Mucosa of descending colon (tissue), 3 donors: Measurements from ENCODE around the gene KHDRBS1. TPM values are rescaled to one million over a fixed set of nuclear protein-coding genes. Genes with fewer than 3 reads are reported as not detected.
"Not testable (repeated sequence)": the region's sequence is repeated elsewhere in the genome, so short reads cannot be mapped to it uniquely, and the experiment has no call there.

Experiments used
- ATAC-seq: fragments of 200-7000 bp; cut with Tn5 transposase; one replicate; pipeline ENCODE4 v1.9.1; 2020; ENCODE audit warnings: mild to moderate bottlenecking, moderate library complexity
- DNase-seq, 3 donors: peaks; one replicate each; pipeline ENCODE4 v3.0.0-alpha.2; 2020
- H3K36me3 ChIP-seq: fragments of 200-600 bp; one replicate; pipeline ENCODE4 v1.8.0; 2021; ENCODE audit warnings: low read depth, mild to moderate bottlenecking
- H3K4me1 ChIP-seq: fragments of 200-600 bp; one replicate; pipeline ENCODE4 v1.8.0; 2021; ENCODE audit warnings: low read depth, mild to moderate bottlenecking
- H3K4me3 ChIP-seq: fragments of 200-600 bp; one replicate; pipeline ENCODE4 v1.8.0; 2021; ENCODE audit warnings: mild to moderate bottlenecking
- H3K9me3 ChIP-seq: fragments of 200-600 bp; one replicate; pipeline ENCODE4 v1.8.0; 2021; ENCODE audit warnings: mild to moderate bottlenecking
- intact Hi-C, 2 donors: fragments of 100-400 bp; cut with DNase I in 1 of 2; cut with micrococcal nuclease in 1 of 2; formaldehyde crosslinking; loops; one replicate each; pipeline versions ENCODE4 v1.11.0 to v1.11.1; 2022; cut with DNase I, micrococcal nuclease
- microRNA-seq: library from miRNA; unstranded; fragments of <30 nt; microRNA quantifications from one replicate; pipeline ENCODE4, GENCODE V29; 2019
- total RNA-seq, 3 donors: library from RNA; stranded (reverse); fragmentation: NEBNext Ultra II Directional in 2 of 3; extraction: Animal tissue kit (Norgen Biotek cat#: 25700) in 2 of 3; gene quantifications; one replicate each; pipeline versions ENCODE4 v1.2.1 to v1.2.4, GENCODE V29; 2021 to 2023
- TF ChIP-seq, protein P1 (sequence below): fragments of 200-600 bp; IDR thresholded peaks from one replicate; pipeline ENCODE4 v1.8.0; 2022; ENCODE audit warnings: antibody characterized with exemption, mild to moderate bottlenecking
- donor health status: DM: no; HTN: no; CAD: no; lungs with moderate emphysema.
- donor health status: DM: no; HTN: no; CAD: no.
- donor health status: DM: no; HTN: yes; CAD: no.

KHDRBS1 gene
- total RNA-seq, 3 donors from 2014 or later = 85.2 to 127 (median 90.5) TPM

DNA sequence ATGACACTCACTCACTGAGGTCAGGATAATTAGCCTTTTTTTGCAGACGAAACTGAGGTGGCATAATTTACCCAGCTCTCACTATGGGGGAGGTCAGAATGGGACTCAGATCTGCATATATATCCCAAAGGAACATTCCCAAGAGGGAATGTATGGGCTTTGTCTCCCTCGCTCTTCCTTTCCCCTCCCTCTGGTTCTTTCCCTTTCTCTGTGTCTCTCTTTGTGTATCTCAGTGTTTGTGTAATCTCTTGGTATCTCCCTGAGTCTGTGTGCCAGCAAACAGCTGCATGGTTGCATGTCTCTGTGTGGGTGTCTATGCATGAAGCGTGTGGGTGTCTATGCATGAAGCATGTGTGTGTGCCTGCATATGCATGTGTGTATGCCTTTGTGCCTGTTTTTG, 63.8 kb downstream of the KHDRBS1 start:
- Histone ChIP-seq H3K36me3 (no peaks in the 10 kb centered on the region), H3K4me3 (no peak overlapping the region), H3K9me3 (no peaks in the 10 kb centered on the region), H3K4me1 (peaks cover 7% of the 10 kb centered on the region)
- TF ChIP-seq, protein P1, sequence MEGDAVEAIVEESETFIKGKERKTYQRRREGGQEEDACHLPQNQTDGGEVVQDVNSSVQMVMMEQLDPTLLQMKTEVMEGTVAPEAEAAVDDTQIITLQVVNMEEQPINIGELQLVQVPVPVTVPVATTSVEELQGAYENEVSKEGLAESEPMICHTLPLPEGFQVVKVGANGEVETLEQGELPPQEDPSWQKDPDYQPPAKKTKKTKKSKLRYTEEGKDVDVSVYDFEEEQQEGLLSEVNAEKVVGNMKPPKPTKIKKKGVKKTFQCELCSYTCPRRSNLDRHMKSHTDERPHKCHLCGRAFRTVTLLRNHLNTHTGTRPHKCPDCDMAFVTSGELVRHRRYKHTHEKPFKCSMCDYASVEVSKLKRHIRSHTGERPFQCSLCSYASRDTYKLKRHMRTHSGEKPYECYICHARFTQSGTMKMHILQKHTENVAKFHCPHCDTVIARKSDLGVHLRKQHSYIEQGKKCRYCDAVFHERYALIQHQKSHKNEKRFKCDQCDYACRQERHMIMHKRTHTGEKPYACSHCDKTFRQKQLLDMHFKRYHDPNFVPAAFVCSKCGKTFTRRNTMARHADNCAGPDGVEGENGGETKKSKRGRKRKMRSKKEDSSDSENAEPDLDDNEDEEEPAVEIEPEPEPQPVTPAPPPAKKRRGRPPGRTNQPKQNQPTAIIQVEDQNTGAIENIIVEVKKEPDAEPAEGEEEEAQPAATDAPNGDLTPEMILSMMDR = no peak
- intact Hi-C loops = no loop called here
- ATAC-seq = no peak
- DNase-seq = no peak

DNA sequence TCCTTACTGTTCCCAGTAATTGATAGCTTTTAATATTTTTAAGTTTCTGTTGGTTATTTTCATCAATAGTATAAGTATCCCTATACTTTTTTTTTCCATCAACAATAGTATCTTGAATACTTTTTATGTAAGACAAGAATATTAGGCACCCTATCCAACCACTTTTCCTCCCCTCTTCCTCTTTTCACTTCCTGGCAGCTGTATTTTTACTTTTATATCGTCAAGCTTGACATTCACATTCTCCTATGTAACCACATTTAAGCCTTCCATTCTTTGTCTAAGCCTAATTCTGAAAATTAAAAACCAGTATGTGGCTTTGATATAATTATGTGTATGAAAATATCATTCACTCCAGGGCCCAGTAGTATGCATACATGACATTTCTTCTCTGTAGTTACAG, 68.4 kb downstream of the KHDRBS1 start:
- DNase-seq (no peak), ATAC-seq (no peak)
- Histone ChIP-seq H3K9me3 (no peaks in the 10 kb centered on the region), H3K4me1 (no peaks in the 10 kb centered on the region), H3K4me3 (no peak overlapping the region), H3K36me3 (no peaks in the 10 kb centered on the region)
- intact Hi-C loops = no loop called here
- TF ChIP-seq, protein P1 = no peak

DNA sequence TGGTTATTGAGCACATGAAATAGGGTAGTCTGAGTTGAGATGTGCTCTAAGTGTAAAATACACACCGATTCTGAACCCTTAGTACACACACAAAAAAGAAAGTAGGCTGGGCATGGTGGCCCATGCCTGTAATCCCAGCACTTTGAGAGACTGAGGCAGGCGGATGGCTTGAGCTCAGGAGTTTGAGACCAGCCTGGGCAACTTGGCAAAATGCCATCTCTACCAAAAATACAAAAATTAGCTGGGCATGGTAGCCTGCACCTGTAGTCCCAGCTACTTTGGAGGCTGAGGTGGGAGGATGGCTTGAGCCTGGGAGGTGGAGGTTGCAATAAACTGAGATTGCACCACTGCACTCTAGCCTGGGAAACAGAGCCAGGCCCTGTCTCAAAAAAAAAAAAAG, 72.7 kb downstream of the KHDRBS1 start:
- H3K9me3 ChIP-seq, H3K36me3 ChIP-seq, DNase-seq, intact Hi-C loops, H3K4me1 ChIP-seq, ATAC-seq, H3K4me3 ChIP-seq: not testable (repeated sequence)

DNA sequence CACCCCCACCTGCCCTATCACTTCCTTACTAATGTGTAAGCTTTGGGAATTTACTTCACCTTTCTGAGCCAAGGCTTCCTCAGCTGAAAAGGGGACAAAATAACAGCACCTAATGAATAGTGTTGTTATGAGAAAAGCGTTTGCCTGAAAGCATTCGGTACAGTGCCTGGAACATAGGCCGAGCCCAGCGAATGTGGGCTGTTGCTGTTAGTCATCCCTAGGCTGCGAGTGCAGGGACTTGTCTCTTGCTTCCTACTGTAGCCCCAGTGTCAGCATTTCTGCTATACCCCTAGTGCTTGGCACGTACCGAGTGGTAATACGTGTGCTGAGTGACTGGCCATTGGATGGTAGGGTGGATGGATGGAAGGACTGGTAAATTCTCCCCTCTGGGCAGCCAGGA, 77.5 kb downstream of the KHDRBS1 start:
- ATAC-seq (no peak), DNase-seq (no peak)
- intact Hi-C loops = no loop called here
- TF ChIP-seq, protein P1 = no peak
- no peaks in the 10 kb centered on the region for H3K4me1 ChIP-seq
- H3K4me3 ChIP-seq = no peak overlapping the region
- no peaks in the 10 kb centered on the region for H3K9me3 ChIP-seq
- H3K36me3 ChIP-seq = peaks cover 2% of the 10 kb centered on the region

DNA sequence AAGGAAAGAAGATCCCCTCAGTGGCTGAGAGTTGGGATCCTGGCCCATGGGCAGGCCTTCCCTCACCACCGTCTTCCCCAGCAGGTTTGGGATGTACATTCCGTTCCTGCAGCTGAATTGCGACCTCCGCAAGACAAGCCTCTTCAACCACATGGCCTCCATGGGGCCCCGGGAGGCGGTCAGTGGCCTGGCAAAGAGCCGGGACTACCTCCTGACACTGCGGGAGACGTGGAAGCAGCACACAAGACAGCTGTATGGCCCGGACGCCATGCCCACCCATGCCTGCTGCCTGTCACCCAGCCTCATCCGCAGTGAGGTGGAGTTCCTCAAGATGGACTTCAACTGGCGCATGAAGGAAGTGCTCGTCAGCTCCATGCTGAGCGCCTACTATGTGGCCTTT, 77.9 kb downstream of the KHDRBS1 start:
- DNase-seq (no peak), ATAC-seq (no peak)
- peaks cover 2% of the 10 kb centered on the region for H3K36me3 ChIP-seq
- no peak overlapping the region for H3K4me3 ChIP-seq
- H3K4me1 ChIP-seq = no peaks in the 10 kb centered on the region
- no peaks in the 10 kb centered on the region for H3K9me3 ChIP-seq
- TF ChIP-seq, protein P1 = no peak
- intact Hi-C loops = no loop called here

Small RNA genes lying within 50 kb of the gene (microRNA-seq; reads per million reads assigned to microRNA genes)
- not detected for gene MIR5585

Other genes starting within 250 kb of the KHDRBS1 start
- gene ADGRB2, start 249.5 kb upstream of the KHDRBS1 start, total RNA-seq = 1 to 10 TPM in 1 of 3 donors, under 1 TPM in 2; 0.55 to 3.8 (median 0.65) TPM
- under 1 TPM in 1 of 3 donors, not detected in 2; 0.99 TPM for gene SPOCD1, start 197.8 kb upstream of the KHDRBS1 start, total RNA-seq
- gene PTP4A2, start 75.5 kb upstream of the KHDRBS1 start, total RNA-seq = 100 to 1,000 TPM; 211 to 307 (median 298) TPM
- gene TMEM39B, start 59.1 kb downstream of the KHDRBS1 start, total RNA-seq = 10 to 100 TPM in 2 of 3 donors, 1 to 10 TPM in 1; 9.7 to 14.2 (median 12.2) TPM
- gene KPNA6, start 94.2 kb downstream of the KHDRBS1 start, total RNA-seq = 10 to 100 TPM; 47.1 to 70.7 (median 50.1) TPM
- 10 to 100 TPM; 31.0 to 45.2 (median 39.3) TPM for gene TXLNA, start 165.8 kb downstream of the KHDRBS1 start, total RNA-seq
- gene CCDC28B, start 186.7 kb downstream of the KHDRBS1 start, total RNA-seq = 1 to 10 TPM; 1.5 to 4.2 (median 3.2) TPM
- gene IQCC, start 191.8 kb downstream of the KHDRBS1 start, total RNA-seq = 1 to 10 TPM; 1.1 to 2.2 (median 1.9) TPM
- not detected for gene DCDC2B, start 195.2 kb downstream of the KHDRBS1 start, total RNA-seq
- 10 to 100 TPM; 21.1 to 35.6 (median 28.0) TPM for gene TMEM234, start 208.5 kb downstream of the KHDRBS1 start, total RNA-seq
- 100 to 1,000 TPM; 111 to 138 (median 115) TPM for gene EIF3I, start 208.5 kb downstream of the KHDRBS1 start, total RNA-seq
- 1 to 10 TPM; 3.4 to 5.5 (median 5.5) TPM for gene FAM167B, start 233.4 kb downstream of the KHDRBS1 start, total RNA-seq
- gene LCK, start 237.4 kb downstream of the KHDRBS1 start, total RNA-seq = 1 to 10 TPM; 4.7 to 6.0 (median 5.9) TPM